H7 (cell line): ENCODE results near the gene CNTFR. TPM values are rescaled to one million over a fixed set of nuclear protein-coding genes. Genes with fewer than 3 reads are reported as not detected.
A peak's percentile ranks its signal among the peaks of the same experiment; 100 is the strongest.

Source experiments
- DNase-seq: peaks from one replicate; pipeline ENCODE4 v3.0.0; 2012
- H3K27me3 ChIP-seq: 2 replicates; pipeline ENCODE4 v1.6.0; 2011; ENCODE audit warnings: mild to moderate bottlenecking, low read length; ENCODE audit not compliant: control insufficient read depth, insufficient read depth
- H3K36me3 ChIP-seq: replicated peaks from 2 replicates; pipeline ENCODE4 v1.5.1; 2011; ENCODE audit warnings: low read length; ENCODE audit not compliant: control insufficient read depth, insufficient read depth
- H3K4me3 ChIP-seq: 2 replicates; pipeline ENCODE4 v1.5.1; 2011; ENCODE audit warnings: low read depth, mild to moderate bottlenecking, control low read depth, low read length, moderate library complexity; ENCODE audit not compliant: insufficient read depth
- total RNA-seq: library from RNA; depleted of rRNA; stranded (reverse); fragments of >200 nt; shearing (Covaris generic); gene quantifications from 2 replicates; pipeline ENCODE4 v1.2.3, GENCODE V29; 2014

Gene CNTFR
- total RNA-seq, 1 experiment from 2014 or later: 43.2 TPM

- no peaks in the 10 kb centered on the region for H3K36me3 ChIP-seq
- DNase-seq: no peak
- H3K4me3 ChIP-seq: no peak overlapping the region
- H3K27me3 ChIP-seq: peaks cover 13% of the 10 kb centered on the region
Measured at GRCh38 chr9:34526026-34526425, 63.5 kb downstream of the CNTFR start.

DNA sequence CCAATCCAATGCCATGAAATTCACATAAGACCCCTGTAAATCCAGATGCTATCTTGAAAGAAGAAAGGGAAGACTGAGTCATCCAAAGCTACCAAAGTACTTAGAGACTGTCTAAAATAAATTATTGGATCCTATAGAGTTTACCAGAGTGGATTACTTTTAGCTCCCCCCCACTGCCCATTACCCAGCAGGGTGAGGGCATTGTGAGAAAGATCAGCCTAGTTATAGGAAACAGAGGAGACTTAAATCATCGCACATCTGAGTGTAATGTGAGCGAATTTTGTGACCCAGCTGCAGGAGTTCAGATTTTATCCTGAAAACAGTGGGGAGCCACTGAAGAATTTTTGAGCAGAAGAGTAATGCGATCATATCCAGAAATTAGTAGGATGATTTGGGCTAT is 65.2 kb downstream of the CNTFR start:
- Histone ChIP-seq H3K27me3 (peaks cover 15% of the 10 kb centered on the region), H3K4me3 (no peak overlapping the region), H3K36me3 (no peaks in the 10 kb centered on the region)
- no peak for DNase-seq

- DNase-seq: peak; percentile 100
- peaks cover 15% of the 10 kb centered on the region for H3K27me3 ChIP-seq
Measured at GRCh38 chr9:34522971-34523797, 66.3 kb downstream of the CNTFR start, which contains the start of gene ENHO. Gene ENHO, minus strand, starts transcription at chr9:34522990. Its CDS starts 1,295 bp downstream, at chr9:34521695.

DNA sequence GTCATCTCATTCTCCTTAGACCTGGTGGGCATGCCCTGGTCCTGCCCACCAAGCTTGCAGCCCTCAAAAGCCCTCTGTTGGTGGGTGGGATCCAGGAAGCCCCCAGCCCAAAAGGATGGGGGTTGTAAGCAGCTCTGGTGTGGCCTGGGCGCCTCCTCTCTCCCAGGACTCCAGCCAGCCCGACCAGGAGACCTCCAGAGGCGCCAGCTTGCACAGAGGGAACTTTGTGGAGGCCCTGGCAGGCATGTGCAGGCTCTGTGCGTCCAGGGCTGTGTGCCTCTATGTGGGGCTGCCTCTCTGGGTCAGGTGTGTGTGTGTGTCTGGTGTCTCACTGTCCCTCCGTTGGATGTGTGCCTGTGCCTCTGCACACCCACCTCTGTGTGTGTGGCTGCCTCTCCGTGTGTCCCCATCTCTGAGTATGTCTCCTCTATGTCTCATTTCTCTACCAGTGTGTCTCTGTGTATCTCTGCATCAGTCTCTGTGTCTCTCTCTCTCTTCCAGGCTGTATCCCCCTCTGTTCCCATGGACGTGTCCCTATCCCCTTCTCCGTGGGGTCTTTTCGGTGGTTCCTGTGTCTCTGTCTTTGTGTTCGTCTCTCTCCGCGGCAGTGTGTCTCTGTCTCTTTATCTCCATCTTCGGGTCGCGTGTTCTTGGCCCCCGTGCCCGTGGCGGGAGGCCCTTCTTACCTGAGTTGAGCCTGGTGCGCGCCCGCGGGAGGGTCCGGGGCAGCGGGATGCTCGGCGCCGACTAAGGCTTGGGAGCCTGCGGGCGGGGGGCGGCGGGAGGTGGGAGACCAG is 67.2 kb downstream of the CNTFR start:
- peak overlapping the region; percentile 51 for H3K4me3 ChIP-seq
- no peak for DNase-seq
- H3K36me3 ChIP-seq: no peaks in the 10 kb centered on the region
- peaks cover 15% of the 10 kb centered on the region for H3K27me3 ChIP-seq

More at GRCh38 chr9:34522971-34523797, 66.3 kb downstream of the CNTFR start, which contains the start of gene ENHO:
- no peaks in the 10 kb centered on the region for H3K36me3 ChIP-seq
- peak within 1 kb of the TSS; percentile 51 for H3K4me3 ChIP-seq

DNA sequence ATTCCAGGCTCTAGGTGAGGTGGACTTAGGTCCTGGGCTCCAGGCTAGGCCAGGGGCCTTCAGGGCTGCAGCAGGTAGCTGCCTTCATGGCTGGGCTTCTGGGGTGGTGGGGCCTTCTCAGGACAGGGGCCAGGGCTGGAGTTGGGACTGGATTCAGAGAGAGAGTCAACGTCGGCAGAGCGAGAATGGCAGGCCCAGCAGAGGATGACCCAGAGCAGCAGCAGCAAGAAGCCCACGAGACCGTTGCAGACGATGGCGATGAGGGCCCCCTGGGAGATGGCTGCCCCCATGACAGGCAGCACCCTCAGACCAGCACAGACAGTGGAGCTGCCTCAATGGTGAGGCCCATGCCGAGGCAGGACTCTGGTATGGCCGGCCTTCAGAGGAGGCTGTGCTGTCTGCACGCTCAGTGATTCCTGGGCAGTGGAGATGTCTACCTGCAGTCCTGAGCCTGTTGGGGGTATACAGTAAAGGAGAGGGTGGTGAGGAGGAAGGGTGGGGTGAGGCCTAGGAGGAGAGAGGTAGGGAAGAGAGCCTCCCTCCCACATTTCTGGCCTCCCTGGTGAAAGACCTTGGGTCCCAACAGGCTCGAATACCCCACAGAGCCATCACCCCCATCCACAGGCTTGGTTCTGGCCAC is 68.0 kb downstream of the CNTFR start:
- no peak for DNase-seq
- Histone ChIP-seq H3K27me3 (peaks cover 15% of the 10 kb centered on the region), H3K36me3 (no peaks in the 10 kb centered on the region), H3K4me3 (no peak overlapping the region)

DNA sequence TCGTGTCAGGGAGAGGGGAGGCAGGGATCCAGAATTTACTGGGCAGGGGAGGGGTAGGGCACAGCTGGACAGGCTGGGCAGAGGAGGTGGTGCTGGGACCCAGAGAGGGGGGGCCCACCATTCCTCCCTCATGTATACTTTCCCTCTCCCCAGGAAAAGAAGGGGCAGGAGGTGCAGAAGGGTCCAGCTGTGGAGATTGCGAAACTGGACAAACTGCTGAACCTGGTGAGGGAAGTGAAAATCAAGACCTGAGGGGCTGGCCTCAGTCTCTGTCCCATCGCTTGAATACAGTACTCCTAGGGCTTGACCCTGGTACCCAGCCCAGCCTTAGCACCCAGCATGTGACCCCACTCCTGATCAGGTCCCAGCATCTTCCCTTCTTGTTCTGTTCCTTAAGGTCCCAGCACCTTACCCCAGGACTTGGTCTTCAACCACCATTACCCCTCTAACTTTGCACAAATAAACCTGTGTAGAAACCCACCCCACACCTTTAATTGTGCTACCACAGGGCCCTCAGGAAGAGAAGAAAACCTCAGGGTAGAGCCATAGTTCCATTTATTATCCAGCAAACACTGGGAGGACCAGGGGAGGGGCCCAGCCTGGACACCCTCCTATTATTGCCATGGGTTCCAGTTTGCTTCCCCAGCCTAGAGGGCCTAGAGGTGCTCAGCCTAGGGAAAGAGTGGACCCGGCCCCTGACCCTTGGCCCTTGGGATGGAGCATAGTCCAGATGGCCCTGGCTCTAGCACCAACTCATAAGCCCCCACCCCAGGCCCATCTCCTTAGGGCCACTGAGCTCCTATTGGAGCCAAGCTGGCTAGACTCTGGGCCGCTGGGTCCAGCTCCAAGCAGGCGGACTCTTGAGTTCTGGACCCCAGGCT is 68.8 kb downstream of the CNTFR start:
- Histone ChIP-seq H3K27me3 (peaks cover 15% of the 10 kb centered on the region), H3K36me3 (no peaks in the 10 kb centered on the region), H3K4me3 (no peak overlapping the region)
- DNase-seq: no peak

GRCh38 chr9:34520096-34520495 is 69.4 kb downstream of the CNTFR start:
- Histone ChIP-seq H3K36me3 (no peaks in the 10 kb centered on the region), H3K4me3 (no peak overlapping the region), H3K27me3 (peaks cover 15% of the 10 kb centered on the region)
- no peak for DNase-seq

DNA sequence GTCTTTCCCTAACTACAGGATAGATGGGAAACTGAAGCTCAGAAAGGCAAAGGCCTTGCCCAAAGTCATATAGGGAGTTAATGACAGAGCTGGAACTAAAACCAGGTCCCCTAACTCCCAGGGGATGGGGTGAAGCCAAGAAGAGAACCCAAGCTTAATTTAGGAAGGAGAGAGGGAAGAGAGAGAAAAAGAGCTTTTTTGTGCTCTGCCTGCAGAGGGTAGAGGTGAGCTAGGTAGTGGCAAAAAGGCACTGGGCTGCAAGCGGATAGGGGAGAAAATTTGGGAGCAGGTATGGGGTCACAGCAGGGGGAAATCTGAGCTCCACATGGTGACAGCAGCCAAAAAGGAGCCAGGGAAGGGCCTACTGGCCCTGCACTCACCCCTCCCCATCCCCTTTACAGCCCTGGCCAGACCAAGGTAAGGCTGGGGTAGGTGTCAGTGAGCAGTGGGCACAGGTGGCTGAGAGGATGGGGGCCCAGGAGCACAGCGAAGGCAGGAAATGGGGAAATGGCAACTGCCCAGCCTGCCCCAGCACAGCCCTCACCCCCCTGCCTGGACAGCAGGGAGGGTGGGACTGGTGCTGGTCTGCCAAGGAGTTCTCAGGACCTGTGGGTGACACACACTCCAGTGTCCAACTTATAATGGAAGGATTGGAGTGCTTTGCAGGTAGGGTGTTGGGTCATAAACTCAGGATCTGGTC is 70.1 kb downstream of the CNTFR start:
- H3K4me3 ChIP-seq: no peak overlapping the region
- peak; percentile 77 for DNase-seq
- peaks cover 15% of the 10 kb centered on the region for H3K27me3 ChIP-seq
- no peaks in the 10 kb centered on the region for H3K36me3 ChIP-seq

GRCh38 chr9:34518896-34519295 is 70.6 kb downstream of the CNTFR start:
- Histone ChIP-seq H3K4me3 (no peak overlapping the region), H3K27me3 (peaks cover 15% of the 10 kb centered on the region), H3K36me3 (no peaks in the 10 kb centered on the region)
- DNase-seq: no peak

DNA sequence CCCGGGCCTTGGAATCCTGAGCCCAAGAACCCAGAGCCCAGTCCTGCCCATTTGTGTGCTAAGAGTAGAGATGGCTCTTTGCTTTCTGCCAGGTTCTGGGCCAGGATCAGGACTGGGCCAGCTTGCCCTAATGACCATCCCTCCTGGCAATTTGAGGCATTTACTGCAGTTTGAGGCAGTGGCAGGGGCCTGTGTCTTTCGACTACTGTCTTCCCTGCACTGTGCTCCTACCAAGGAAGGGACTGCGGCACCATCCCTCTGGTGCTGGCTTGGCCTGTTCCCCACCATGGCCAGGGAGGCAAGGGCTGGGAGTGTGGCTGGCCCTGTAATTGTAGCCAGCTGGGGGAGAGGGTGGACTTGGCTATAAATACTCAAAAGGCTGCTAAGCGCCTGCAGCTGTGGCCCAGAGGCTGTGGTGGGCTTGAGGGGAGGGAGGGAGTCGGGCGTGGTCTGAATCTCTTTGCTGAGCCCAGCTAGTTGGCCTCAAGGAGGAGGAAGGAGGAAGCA is 71.4 kb downstream of the CNTFR start:
- no peaks in the 10 kb centered on the region for H3K36me3 ChIP-seq
- peaks cover 11% of the 10 kb centered on the region for H3K27me3 ChIP-seq
- DNase-seq: no peak
- H3K4me3 ChIP-seq: no peak overlapping the region

DNA sequence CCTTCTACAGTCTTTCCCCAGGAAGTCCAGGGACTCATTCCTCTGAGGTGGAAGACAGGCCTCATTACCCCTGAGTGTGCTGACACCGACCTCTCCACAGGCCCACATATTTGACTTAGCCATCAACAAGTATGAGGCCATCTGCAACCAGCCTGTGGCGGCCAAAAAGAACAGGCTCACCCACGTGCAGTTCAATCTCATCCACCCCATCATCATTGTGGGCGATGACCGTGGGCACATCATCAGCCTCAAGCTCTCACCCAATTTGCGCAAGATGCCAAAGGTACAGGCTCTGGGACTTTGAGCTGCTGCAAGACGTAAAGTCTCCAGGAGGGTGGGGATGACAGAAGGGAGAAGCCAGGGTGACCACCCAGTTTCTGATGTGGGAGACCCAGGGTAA is 72.3 kb downstream of the CNTFR start:
- Histone ChIP-seq H3K27me3 (peaks cover 6% of the 10 kb centered on the region), H3K36me3 (no peaks in the 10 kb centered on the region), H3K4me3 (no peak overlapping the region)
- DNase-seq: no peak

GRCh38 chr9:34515959-34516358 is 73.6 kb downstream of the CNTFR start:
- no peaks in the 10 kb centered on the region for H3K36me3 ChIP-seq
- peaks cover 2% of the 10 kb centered on the region; the same call in 1 of the 2 replicates for H3K27me3 ChIP-seq
- DNase-seq: no peak
- no peak overlapping the region for H3K4me3 ChIP-seq

DNA sequence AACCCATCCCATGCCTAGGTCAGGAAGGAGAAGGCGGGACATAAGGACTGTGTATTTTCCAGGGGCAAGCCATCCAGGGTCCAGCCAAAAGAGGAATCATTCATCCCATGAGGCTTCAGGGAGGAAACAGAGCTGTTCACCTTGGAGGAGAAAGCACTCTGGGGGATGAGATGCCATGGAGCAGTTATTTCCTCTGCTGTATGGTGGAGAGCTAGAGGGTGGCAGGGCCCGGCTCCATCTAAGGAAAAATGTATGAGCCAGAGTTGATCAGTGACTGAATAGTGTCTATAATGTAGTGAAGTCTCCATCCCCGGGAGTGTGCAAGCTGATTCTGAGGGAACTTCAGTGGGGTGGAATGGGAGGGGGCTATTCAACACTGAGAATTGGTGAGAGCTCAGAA is 74.7 kb downstream of the CNTFR start:
- no peaks in the 10 kb centered on the region; the same call in 1 of the 2 replicates for H3K27me3 ChIP-seq
- no peak overlapping the region for H3K4me3 ChIP-seq
- no peaks in the 10 kb centered on the region for H3K36me3 ChIP-seq
- no peak for DNase-seq
